ENCODE results near the gene RIN1. TPM values are rescaled to one million over a fixed set of nuclear protein-coding genes. Genes with fewer than 3 reads are reported as not detected.

The RIN1 gene
- total and polyA plus RNA-seq, 2 of the 13 experiments (the other 11 are each of a cell fraction or from before 2014, with no cell fraction given) = 2.4 to 4.1 TPM

DNA sequence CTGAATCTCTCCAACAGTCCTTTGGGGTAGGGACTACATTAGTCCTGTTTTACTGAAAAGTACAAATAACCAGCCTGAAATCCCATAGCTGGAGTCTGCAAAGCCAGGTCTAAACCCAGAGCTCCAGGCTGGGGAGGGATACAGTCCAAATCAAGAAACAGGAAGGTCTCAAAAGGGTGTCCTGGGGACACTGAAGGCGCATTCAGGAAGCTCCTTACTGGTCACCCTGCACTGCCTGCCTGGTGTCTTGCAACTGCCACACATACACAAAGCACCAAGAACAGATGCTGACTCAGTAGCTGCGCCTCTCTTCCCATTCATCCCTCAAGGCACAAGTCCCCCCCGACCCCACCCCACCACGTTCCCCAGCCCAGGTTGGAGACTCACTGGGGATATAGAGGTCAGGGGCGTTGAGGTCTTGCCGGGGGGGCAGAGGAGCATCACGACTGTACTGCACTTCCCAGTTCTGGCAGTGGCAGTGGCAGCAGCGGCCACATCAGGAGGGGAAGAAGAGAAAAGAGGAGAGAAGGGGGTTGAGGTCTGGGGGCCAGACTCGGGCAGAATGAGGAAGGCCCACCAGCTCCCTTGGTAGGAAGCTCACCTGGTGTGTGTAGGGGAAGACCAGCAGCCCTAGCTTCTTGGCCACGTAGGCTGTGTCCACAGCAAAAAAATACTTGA, 48.9 kb downstream of the RIN1 start:
- BruUV-seq (replicated peaks) = no TSS peak
- no peak for ATAC-seq

More for the DNA sequence above, 48.9 kb downstream of the RIN1 start:
- Histone ChIP-seq H3K4me3 (replicated peaks in 1 of 3; ENCODE audit: insufficient read depth in 1 of 3, low read depth in 2 of 3, low read length in 3 of 3) (peak overlapping the region; percentile 79 to 95 (median 88)), H3K36me3 (replicated peaks in 1 of 2; ENCODE audit: control insufficient read depth in 1 of 2, insufficient read depth in 2 of 2, low read length in 2 of 2) (peaks cover 5 to 23% of the 10 kb centered on the region in 2 experiments; a peak in 4 of 5 replicates), H3K4me1 (ENCODE audit: insufficient read depth, low read length) (peaks cover 61% of the 10 kb centered on the region), H3K27ac (ENCODE audit: extremely low read length, insufficient read depth, low read length) (peak overlapping the region; percentile 97), H2AFZ (ENCODE audit: low read length) (no peak overlapping the region), H3K27me3 (ENCODE audit: control insufficient read depth in 1 of 2, insufficient read depth in 2 of 2, low read length in 2 of 2) (peaks cover 0 to 10% of the 10 kb centered on the region in 2 experiments; a peak in 4 of 5 replicates), H3K9ac (ENCODE audit: insufficient read depth, low read depth, low read length) (peak overlapping the region; percentile 96; the same call in 1 of the 2 replicates), H3K79me2 (ENCODE audit: insufficient read depth, low read length) (peaks cover 29% of the 10 kb centered on the region), H3K4me2 (ENCODE audit: low read depth, low read length) (peak overlapping the region; percentile 94), H4K20me1 (ENCODE audit: insufficient read depth, low read length) (no peaks in the 10 kb centered on the region), H3K9me3 (ENCODE audit: low read length) (no peaks in the 10 kb centered on the region)
- TF ChIP-seq PAX8 (CRISPR knock-in tag; IDR thresholded peaks at IDR 0.05; ENCODE audit: borderline replicate concordance) (no peak), RARG (CRISPR knock-in tag; IDR thresholded peaks at IDR 0.05; ENCODE audit: low read depth) (no peak), CREB1 (IDR thresholded peaks at IDR 0.05) (no peak), CREB1 (CRISPR knock-in tag; IDR thresholded peaks at IDR 0.05) (no peak), ZNF652 (CRISPR knock-in tag; IDR thresholded peaks at IDR 0.05; ENCODE audit: borderline replicate concordance, low read depth) (no peak), KDM2A (CRISPR knock-in tag; IDR thresholded peaks at IDR 0.05; ENCODE audit: borderline replicate concordance, low read depth) (no peak), ZNF782 (CRISPR knock-in tag; IDR thresholded peaks at IDR 0.05; ENCODE audit: borderline replicate concordance) (no peak), ZNF790 (CRISPR knock-in tag; IDR thresholded peaks at IDR 0.05; ENCODE audit: borderline replicate concordance) (no peak), ZNF282 (IDR thresholded peaks at IDR 0.05; ENCODE audit: partially characterized antibody) (no peak), ARHGAP35 (CRISPR knock-in tag; IDR thresholded peaks at IDR 0.05; ENCODE audit: borderline replicate concordance) (no peak), XRCC5 (optimal IDR thresholded peaks at IDR 0.05; ENCODE audit: low read length) (no peak)
- TF ChIP-seq, protein P1, sequence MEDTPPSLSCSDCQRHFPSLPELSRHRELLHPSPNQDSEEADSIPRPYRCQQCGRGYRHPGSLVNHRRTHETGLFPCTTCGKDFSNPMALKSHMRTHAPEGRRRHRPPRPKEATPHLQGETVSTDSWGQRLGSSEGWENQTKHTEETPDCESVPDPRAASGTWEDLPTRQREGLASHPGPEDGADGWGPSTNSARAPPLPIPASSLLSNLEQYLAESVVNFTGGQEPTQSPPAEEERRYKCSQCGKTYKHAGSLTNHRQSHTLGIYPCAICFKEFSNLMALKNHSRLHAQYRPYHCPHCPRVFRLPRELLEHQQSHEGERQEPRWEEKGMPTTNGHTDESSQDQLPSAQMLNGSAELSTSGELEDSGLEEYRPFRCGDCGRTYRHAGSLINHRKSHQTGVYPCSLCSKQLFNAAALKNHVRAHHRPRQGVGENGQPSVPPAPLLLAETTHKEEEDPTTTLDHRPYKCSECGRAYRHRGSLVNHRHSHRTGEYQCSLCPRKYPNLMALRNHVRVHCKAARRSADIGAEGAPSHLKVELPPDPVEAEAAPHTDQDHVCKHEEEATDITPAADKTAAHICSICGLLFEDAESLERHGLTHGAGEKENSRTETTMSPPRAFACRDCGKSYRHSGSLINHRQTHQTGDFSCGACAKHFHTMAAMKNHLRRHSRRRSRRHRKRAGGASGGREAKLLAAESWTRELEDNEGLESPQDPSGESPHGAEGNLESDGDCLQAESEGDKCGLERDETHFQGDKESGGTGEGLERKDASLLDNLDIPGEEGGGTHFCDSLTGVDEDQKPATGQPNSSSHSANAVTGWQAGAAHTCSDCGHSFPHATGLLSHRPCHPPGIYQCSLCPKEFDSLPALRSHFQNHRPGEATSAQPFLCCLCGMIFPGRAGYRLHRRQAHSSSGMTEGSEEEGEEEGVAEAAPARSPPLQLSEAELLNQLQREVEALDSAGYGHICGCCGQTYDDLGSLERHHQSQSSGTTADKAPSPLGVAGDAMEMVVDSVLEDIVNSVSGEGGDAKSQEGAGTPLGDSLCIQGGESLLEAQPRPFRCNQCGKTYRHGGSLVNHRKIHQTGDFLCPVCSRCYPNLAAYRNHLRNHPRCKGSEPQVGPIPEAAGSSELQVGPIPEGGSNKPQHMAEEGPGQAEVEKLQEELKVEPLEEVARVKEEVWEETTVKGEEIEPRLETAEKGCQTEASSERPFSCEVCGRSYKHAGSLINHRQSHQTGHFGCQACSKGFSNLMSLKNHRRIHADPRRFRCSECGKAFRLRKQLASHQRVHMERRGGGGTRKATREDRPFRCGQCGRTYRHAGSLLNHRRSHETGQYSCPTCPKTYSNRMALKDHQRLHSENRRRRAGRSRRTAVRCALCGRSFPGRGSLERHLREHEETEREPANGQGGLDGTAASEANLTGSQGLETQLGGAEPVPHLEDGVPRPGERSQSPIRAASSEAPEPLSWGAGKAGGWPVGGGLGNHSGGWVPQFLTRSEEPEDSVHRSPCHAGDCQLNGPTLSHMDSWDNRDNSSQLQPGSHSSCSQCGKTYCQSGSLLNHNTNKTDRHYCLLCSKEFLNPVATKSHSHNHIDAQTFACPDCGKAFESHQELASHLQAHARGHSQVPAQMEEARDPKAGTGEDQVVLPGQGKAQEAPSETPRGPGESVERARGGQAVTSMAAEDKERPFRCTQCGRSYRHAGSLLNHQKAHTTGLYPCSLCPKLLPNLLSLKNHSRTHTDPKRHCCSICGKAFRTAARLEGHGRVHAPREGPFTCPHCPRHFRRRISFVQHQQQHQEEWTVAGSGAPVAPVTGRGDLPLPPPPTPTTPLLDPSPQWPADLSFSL (CRISPR knock-in tag; IDR thresholded peaks at IDR 0.05) = no peak
- TF ChIP-seq, protein P2, sequence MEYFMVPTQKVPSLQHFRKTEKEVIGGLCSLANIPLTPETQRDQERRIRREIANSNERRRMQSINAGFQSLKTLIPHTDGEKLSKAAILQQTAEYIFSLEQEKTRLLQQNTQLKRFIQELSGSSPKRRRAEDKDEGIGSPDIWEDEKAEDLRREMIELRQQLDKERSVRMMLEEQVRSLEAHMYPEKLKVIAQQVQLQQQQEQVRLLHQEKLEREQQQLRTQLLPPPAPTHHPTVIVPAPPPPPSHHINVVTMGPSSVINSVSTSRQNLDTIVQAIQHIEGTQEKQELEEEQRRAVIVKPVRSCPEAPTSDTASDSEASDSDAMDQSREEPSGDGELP (IDR thresholded peaks at IDR 0.05; ENCODE audit: borderline replicate concordance, low read depth) = no peak
- TF ChIP-seq, protein P3, sequence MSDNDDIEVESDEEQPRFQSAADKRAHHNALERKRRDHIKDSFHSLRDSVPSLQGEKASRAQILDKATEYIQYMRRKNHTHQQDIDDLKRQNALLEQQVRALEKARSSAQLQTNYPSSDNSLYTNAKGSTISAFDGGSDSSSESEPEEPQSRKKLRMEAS (IDR thresholded peaks at IDR 0.05) = no peak
- no peak for FAIRE-seq
- no peak for DNase-seq (ENCODE audit: low spot score)
- intact Hi-C loops (cut with micrococcal nuclease; ENCODE audit: unreplicated experiment) (no loop called here), in situ Hi-C loops (cut with HindIII; ENCODE audit: extremely low pct_ligation_motif_present, low pct_unique_long_range_greater_than_20kb) (no loop called here)
- POLR2A ChIA-PET = interaction anchor here (2.1 to 5.7 kb wide), 5 partner anchors 7 to 193 kb away, joined by 9 to 121 read pairs (median 28); partner anchors contain the start of genes CD248, DPP3 and RAB1B
- WGBS (ENCODE audit: low lambda C conversion rate) = 83% methylated on average over 10 of the region's 10 CpGs
- CTCF ChIA-PET (ENCODE audit: low intra/inter-chr PET ratio, low total read pairs) = no interaction called here

Measured in HepG2 (cell line).